Lower lobe of right lung (tissue), 2 donors: ENCODE results near the gene SFRP5. TPM values are rescaled to one million over a fixed set of nuclear protein-coding genes. Genes with fewer than 3 reads are reported as not detected.

ENCODE experiments used
- ATAC-seq, 2 donors: fragments of 200-7000 bp; cut with Tn5 transposase; one replicate each; pipeline ENCODE4 v1.9.1; 2020 to 2022; ENCODE audit warnings: mild to moderate bottlenecking in 2 of 2, moderate library complexity in 2 of 2
- DNase-seq: peaks from one replicate; pipeline ENCODE4 v3.0.0-alpha.2; 2020
- H3K27ac ChIP-seq: fragments of 200-600 bp; one replicate; pipeline ENCODE4 v1.8.0; 2022
- H3K27me3 ChIP-seq: fragments of 200-600 bp; one replicate; pipeline ENCODE4 v1.8.0; 2022; ENCODE audit warnings: low read depth
- H3K36me3 ChIP-seq: fragments of 200-600 bp; one replicate; pipeline ENCODE4 v1.8.0; 2022; ENCODE audit warnings: mild to moderate bottlenecking
- H3K4me1 ChIP-seq: fragments of 200-600 bp; one replicate; pipeline ENCODE4 v1.8.0; 2022
- H3K4me3 ChIP-seq: fragments of 200-600 bp; one replicate; pipeline ENCODE4 v1.8.0; 2022; ENCODE audit warnings: mild to moderate bottlenecking
- H3K9me3 ChIP-seq: fragments of 200-600 bp; one replicate; pipeline ENCODE4 v1.8.0; 2022
- intact Hi-C: fragments of 100-400 bp; cut with DNase I; formaldehyde crosslinking; loops from one replicate; pipeline ENCODE4 v1.11.0; 2022
- total RNA-seq: library from RNA; stranded (reverse); fragmentation: NEBNext Ultra II Directional; extraction: Animal tissue kit (Norgen Biotek cat#: 25700); gene quantifications from one replicate; pipeline ENCODE4 v1.2.1, GENCODE V29; 2021
- TF ChIP-seq, protein P1 (sequence below): fragments of 200-600 bp; IDR thresholded peaks from one replicate; pipeline ENCODE4 v1.8.0; 2022; ENCODE audit warnings: antibody characterized with exemption, mild to moderate bottlenecking
- donor health status: DM: no; HTN: yes; CAD: no; lungs with severe emphysema.

The SFRP5 gene
- total RNA-seq, 1 donor from 2014 or later: 0.27 TPM

DNA sequence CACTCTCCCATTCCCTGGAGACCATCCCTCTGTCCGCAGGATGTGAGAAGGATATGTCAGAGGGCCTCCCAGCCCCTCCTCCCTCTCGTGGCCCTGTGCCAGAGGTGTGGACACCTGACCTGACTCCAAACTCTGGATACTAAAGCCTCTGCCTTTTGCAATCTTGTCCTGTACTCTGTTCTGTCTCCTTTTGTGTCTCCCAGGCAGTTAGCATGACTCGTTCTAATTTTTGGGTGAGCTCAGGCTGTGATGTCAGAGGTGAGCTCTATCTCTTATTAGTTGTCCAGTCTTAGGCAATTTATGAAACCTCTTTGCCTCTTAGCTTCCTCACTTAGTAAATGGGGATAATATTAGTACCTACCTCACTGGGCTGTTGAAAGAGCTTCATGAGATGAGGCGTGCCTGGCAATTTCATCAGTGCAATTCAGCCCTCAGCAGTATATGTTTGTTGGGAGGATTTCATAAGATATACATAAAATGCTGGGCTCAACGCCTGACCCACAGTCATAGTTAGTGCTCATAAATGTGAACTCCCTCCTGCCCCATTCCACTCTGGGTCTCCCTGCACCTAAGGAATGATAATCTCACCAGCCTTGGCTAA is 47.4 kb downstream of the SFRP5 start:
- H3K4me1 ChIP-seq: no peaks in the 10 kb centered on the region
- ATAC-seq (peak; percentile 39 to 45), DNase-seq (no peak)
- H3K27me3 ChIP-seq: no peaks in the 10 kb centered on the region
- H3K27ac ChIP-seq: no peak overlapping the region
- no peak overlapping the region for H3K4me3 ChIP-seq
- TF ChIP-seq, protein P1, sequence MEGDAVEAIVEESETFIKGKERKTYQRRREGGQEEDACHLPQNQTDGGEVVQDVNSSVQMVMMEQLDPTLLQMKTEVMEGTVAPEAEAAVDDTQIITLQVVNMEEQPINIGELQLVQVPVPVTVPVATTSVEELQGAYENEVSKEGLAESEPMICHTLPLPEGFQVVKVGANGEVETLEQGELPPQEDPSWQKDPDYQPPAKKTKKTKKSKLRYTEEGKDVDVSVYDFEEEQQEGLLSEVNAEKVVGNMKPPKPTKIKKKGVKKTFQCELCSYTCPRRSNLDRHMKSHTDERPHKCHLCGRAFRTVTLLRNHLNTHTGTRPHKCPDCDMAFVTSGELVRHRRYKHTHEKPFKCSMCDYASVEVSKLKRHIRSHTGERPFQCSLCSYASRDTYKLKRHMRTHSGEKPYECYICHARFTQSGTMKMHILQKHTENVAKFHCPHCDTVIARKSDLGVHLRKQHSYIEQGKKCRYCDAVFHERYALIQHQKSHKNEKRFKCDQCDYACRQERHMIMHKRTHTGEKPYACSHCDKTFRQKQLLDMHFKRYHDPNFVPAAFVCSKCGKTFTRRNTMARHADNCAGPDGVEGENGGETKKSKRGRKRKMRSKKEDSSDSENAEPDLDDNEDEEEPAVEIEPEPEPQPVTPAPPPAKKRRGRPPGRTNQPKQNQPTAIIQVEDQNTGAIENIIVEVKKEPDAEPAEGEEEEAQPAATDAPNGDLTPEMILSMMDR: no peak
- intact Hi-C loops: no loop called here
- peaks cover 6% of the 10 kb centered on the region for H3K36me3 ChIP-seq
- H3K9me3 ChIP-seq: no peaks in the 10 kb centered on the region

DNA sequence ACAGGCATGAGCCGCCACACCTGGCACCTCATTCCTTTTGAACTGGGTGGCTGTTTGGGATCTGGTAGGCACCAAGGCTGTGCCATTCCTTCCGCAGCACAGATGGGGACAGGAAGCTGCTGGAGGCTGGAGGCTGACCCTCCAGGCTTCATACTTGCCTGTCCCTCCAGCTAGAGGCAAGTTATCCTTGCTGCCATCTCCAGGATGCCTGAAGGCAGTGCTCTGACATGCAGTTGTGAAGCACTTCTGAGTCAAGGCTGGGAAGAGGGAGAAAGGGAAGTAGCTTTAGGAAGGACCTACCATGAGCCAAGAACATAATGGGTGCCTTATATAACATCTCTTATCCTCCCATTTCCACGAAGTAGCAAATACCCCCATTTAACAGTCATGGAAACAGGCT is 48.8 kb downstream of the SFRP5 start:
- H3K4me1 ChIP-seq: peaks cover 14% of the 10 kb centered on the region

DNA sequence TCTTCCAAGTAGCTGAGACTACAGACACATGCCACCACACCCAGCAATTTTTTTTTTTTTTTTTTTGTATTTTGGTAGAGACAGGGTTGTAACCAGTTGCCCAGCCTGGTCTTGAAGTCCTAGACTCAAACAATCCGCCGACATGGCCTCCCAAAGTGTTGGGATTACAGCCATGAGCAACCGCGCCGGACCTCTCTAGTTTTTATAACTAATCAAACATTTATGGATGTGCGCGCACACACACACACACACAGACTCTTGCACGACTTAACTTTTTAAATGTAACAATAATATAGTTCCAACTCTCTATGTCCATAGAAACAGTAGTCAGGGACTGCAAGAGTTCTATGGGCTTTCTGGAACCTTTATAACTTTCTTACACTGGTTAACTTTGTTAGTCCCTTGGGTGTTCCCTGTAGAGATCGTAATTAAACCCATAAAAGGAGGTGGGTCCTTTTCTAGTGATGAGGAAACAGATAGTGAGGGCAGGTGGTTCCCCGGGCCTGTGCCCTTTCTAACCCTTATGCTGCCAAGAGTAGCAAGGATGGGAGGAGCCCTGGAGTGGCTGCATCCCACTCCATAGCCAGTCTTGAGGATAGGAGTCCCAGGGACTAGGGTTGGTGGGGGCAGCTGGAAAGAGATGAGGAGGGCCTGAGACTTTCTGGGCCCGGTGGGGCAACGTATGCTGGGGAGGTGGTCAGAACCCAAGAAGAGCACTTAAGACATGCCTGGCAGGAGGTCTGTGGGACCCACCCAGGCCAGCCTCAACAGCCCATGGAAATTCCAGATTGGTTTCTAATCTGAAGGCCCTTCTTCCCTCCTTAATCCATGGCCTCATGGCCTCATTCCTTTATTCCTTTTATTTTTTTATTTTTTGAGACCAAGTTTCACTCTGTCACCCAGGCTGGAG is 49.7 kb downstream of the SFRP5 start:
- TF ChIP-seq, protein P1: no peak
- no peaks in the 10 kb centered on the region for H3K9me3 ChIP-seq
- ATAC-seq: no peak
- H3K36me3 ChIP-seq: peaks cover 12% of the 10 kb centered on the region
- H3K4me3 ChIP-seq: no peak overlapping the region
- peaks cover 23% of the 10 kb centered on the region for H3K4me1 ChIP-seq
- intact Hi-C loops: no loop called here
- no peak for DNase-seq
- no peaks in the 10 kb centered on the region for H3K27me3 ChIP-seq
- no peak overlapping the region for H3K27ac ChIP-seq

More for the DNA sequence above, 48.8 kb downstream of the SFRP5 start:
- Histone ChIP-seq H3K9me3 (no peaks in the 10 kb centered on the region), H3K27ac (no peak overlapping the region), H3K27me3 (no peaks in the 10 kb centered on the region), H3K36me3 (peaks cover 6% of the 10 kb centered on the region), H3K4me3 (no peak overlapping the region)
- TF ChIP-seq, protein P1: no peak
- intact Hi-C loops: no loop called here
- no peak for ATAC-seq
- DNase-seq: no peak

DNA sequence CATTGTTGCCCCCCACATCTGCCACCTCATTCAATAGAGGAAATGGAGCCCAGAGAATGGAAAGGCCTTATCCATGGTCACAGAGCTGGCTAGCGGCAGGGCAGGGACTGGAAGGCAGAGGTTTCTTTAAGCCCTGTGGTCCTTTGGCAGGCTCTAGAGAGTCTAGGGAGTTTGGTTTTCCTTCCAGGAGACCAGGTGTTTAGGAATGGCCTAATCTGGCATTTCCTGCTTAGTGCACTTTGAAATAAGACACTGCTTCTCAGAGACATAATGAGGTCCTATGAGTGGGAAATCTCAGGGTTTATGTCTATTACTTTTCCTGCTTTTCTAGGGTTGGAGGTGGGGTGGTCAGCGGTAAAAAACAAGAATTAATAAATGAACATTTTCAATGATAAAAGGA is 52.2 kb downstream of the SFRP5 start:
- intact Hi-C loops: no loop called here
- Histone ChIP-seq H3K4me1 (peaks cover 45% of the 10 kb centered on the region), H3K27ac (no peak overlapping the region), H3K36me3 (peaks cover 17% of the 10 kb centered on the region), H3K4me3 (no peak overlapping the region), H3K9me3 (no peaks in the 10 kb centered on the region), H3K27me3 (no peaks in the 10 kb centered on the region)
- TF ChIP-seq, protein P1: no peak
- DNase-seq (no peak), ATAC-seq (no peak)

DNA sequence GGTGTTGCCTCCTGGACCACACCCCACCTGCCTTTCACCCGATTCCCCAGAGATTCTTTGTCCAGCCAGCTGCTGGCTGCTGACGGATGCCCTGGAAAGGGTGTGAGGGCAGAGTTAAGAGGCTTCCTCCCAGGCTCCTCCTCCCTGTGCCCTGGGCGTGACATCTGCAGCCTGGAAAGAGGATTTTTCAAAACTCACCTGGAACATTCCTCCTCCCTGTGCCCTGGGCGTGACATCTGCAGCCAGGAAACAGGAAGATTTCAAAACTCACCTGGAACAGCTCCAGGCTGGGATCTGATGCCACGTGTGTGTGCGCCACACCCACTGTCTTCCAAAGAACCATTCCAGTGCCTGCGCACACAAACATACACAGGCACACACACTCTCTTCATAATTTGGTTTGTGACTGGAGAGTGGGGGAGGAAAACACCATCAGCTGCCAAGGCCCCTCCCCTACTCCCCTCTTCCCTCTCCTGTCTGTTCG is 53.1 kb downstream of the SFRP5 start:
- Histone ChIP-seq H3K4me3 (no peak overlapping the region), H3K9me3 (no peaks in the 10 kb centered on the region), H3K27ac (peak overlapping the region; percentile 58), H3K4me1 (peaks cover 45% of the 10 kb centered on the region), H3K27me3 (no peaks in the 10 kb centered on the region), H3K36me3 (peaks cover 17% of the 10 kb centered on the region)
- intact Hi-C loops: no loop called here
- DNase-seq (peak; percentile 82), ATAC-seq (peak; percentile 89 to 90)
- TF ChIP-seq, protein P1: no peak
